ENCODE measurements around the gene LRFN5.

LRFN5 gene

GRCh38 chr14:41606282-41606531 is 469 bp upstream of the LRFN5 start:
- Histone ChIP-seq H3K4me1 (ENCODE audit: control insufficient read depth, insufficient read depth, low read length) (peaks cover 10% of the 10 kb centered on the region; the same call in 1 of the 2 replicates), H3K36me3 (ENCODE audit: control insufficient read depth, insufficient read depth, low read length) (no peaks in the 10 kb centered on the region), H3K9me3 (ENCODE audit: control insufficient read depth, insufficient read depth, low read depth, low read length) (no peaks in the 10 kb centered on the region), H3K27me3 (ENCODE audit: control insufficient read depth, insufficient read depth, low read length) (peaks cover 32% of the 10 kb centered on the region), H3K9ac (ENCODE audit: low read length) (peak overlapping the region; percentile 87), H3K27ac (ENCODE audit: low read depth, low read length) (no peak overlapping the region; the same call in 1 of the 2 replicates), H3K4me3 (ENCODE audit: low read depth, low read length) (peak overlapping the region; percentile 84)

- Histone ChIP-seq H3K27ac (ENCODE audit: low read depth, low read length) (no peak overlapping the region; the same call in 1 of the 2 replicates), H3K4me1 (ENCODE audit: control insufficient read depth, insufficient read depth, low read length) (peaks cover 8% of the 10 kb centered on the region; the same call in 1 of the 2 replicates), H3K9me3 (ENCODE audit: control insufficient read depth, insufficient read depth, low read depth, low read length) (no peaks in the 10 kb centered on the region), H3K36me3 (ENCODE audit: control insufficient read depth, insufficient read depth, low read length) (no peaks in the 10 kb centered on the region), H3K27me3 (ENCODE audit: control insufficient read depth, insufficient read depth, low read length) (peaks cover 32% of the 10 kb centered on the region), H3K9ac (ENCODE audit: low read length) (peak overlapping the region; percentile 87), H3K4me3 (ENCODE audit: low read depth, low read length) (peak overlapping the region; percentile 84)
These were observed 664 bp downstream of the LRFN5 start for GRCh38 chr14:41607304-41607775.

GRCh38 chr14:41607966-41608663 is 1.4 kb downstream of the LRFN5 start:
- Histone ChIP-seq H3K27ac (ENCODE audit: low read depth, low read length) (no peak overlapping the region), H3K9ac (ENCODE audit: low read length) (peak overlapping the region; percentile 87), H3K4me1 (ENCODE audit: control insufficient read depth, insufficient read depth, low read length) (peaks cover 8% of the 10 kb centered on the region; the same call in 1 of the 2 replicates), H3K27me3 (ENCODE audit: control insufficient read depth, insufficient read depth, low read length) (peaks cover 32% of the 10 kb centered on the region), H3K9me3 (ENCODE audit: control insufficient read depth, insufficient read depth, low read depth, low read length) (no peaks in the 10 kb centered on the region), H3K36me3 (ENCODE audit: control insufficient read depth, insufficient read depth, low read length) (no peaks in the 10 kb centered on the region), H3K4me3 (ENCODE audit: low read depth, low read length) (peak overlapping the region; percentile 84)

GRCh38 chr14:41608681-41609390 is 2.2 kb downstream of the LRFN5 start:
- H3K27ac ChIP-seq (ENCODE audit: low read depth, low read length), result no peak overlapping the region
- peaks cover 8% of the 10 kb centered on the region; the same call in 1 of the 2 replicates for H3K4me1 ChIP-seq (ENCODE audit: control insufficient read depth, insufficient read depth, low read length)
- peak overlapping the region; percentile 87 for H3K9ac ChIP-seq (ENCODE audit: low read length)
- peak overlapping the region; percentile 84 for H3K4me3 ChIP-seq (ENCODE audit: low read depth, low read length)
- H3K36me3 ChIP-seq (ENCODE audit: control insufficient read depth, insufficient read depth, low read length), result no peaks in the 10 kb centered on the region
- H3K27me3 ChIP-seq (ENCODE audit: control insufficient read depth, insufficient read depth, low read length), result peaks cover 32% of the 10 kb centered on the region
- no peaks in the 10 kb centered on the region for H3K9me3 ChIP-seq (ENCODE audit: control insufficient read depth, insufficient read depth, low read depth, low read length)

GRCh38 chr14:41609704-41610183 is 3.1 kb downstream of the LRFN5 start:
- peak overlapping the region; percentile 84 for H3K4me3 ChIP-seq (ENCODE audit: low read depth, low read length)
- peaks cover 8% of the 10 kb centered on the region; the same call in 1 of the 2 replicates for H3K4me1 ChIP-seq (ENCODE audit: control insufficient read depth, insufficient read depth, low read length)
- H3K9me3 ChIP-seq (ENCODE audit: control insufficient read depth, insufficient read depth, low read depth, low read length), result no peaks in the 10 kb centered on the region
- no peak overlapping the region for H3K27ac ChIP-seq (ENCODE audit: low read depth, low read length)
- H3K9ac ChIP-seq (ENCODE audit: low read length), result peak overlapping the region; percentile 55
- no peaks in the 10 kb centered on the region for H3K36me3 ChIP-seq (ENCODE audit: control insufficient read depth, insufficient read depth, low read length)
- peaks cover 32% of the 10 kb centered on the region for H3K27me3 ChIP-seq (ENCODE audit: control insufficient read depth, insufficient read depth, low read length)

GRCh38 chr14:41615011-41615595 is 8.4 kb downstream of the LRFN5 start:
- no peaks in the 10 kb centered on the region for H3K36me3 ChIP-seq (ENCODE audit: control insufficient read depth, insufficient read depth, low read length)
- H3K9ac ChIP-seq (ENCODE audit: low read length), result no peak overlapping the region
- H3K4me3 ChIP-seq (ENCODE audit: low read depth, low read length), result no peak overlapping the region
- H3K4me1 ChIP-seq (ENCODE audit: control insufficient read depth, insufficient read depth, low read length), result peaks cover 12% of the 10 kb centered on the region; the same call in 1 of the 2 replicates
- H3K9me3 ChIP-seq (ENCODE audit: control insufficient read depth, insufficient read depth, low read depth, low read length), result no peaks in the 10 kb centered on the region
- H3K27ac ChIP-seq (ENCODE audit: low read depth, low read length), result no peak overlapping the region
- H3K27me3 ChIP-seq (ENCODE audit: control insufficient read depth, insufficient read depth, low read length), result peaks cover 3% of the 10 kb centered on the region; the same call in 1 of the 2 replicates

- Histone ChIP-seq H3K27ac (ENCODE audit: low read depth, low read length) (no peak overlapping the region), H3K9ac (ENCODE audit: low read length) (no peak overlapping the region), H3K9me3 (ENCODE audit: control insufficient read depth, insufficient read depth, low read depth, low read length) (no peaks in the 10 kb centered on the region), H3K4me1 (ENCODE audit: control insufficient read depth, insufficient read depth, low read length) (0 out of 2 replicates have a peak, but pooled peaks cover 8% of the 10 kb centered on the region), H3K4me3 (ENCODE audit: low read depth, low read length) (no peak overlapping the region), H3K36me3 (ENCODE audit: control insufficient read depth, insufficient read depth, low read length) (no peaks in the 10 kb centered on the region), H3K27me3 (ENCODE audit: control insufficient read depth, insufficient read depth, low read length) (no peaks in the 10 kb centered on the region)
These were observed 17.1 kb downstream of the LRFN5 start for GRCh38 chr14:41623736-41624135.

- Histone ChIP-seq H3K4me3 (ENCODE audit: low read depth, low read length) (no peak overlapping the region), H3K4me1 (ENCODE audit: control insufficient read depth, insufficient read depth, low read length) (peaks cover 5% of the 10 kb centered on the region; the same call in 1 of the 2 replicates)
These were observed 23.2 kb downstream of the LRFN5 start for GRCh38 chr14:41629876-41630275.

GRCh38 chr14:41634286-41634685 is 27.6 kb downstream of the LRFN5 start:
- Histone ChIP-seq H3K36me3 (ENCODE audit: control insufficient read depth, insufficient read depth, low read length) (no peaks in the 10 kb centered on the region), H3K9me3 (ENCODE audit: control insufficient read depth, insufficient read depth, low read depth, low read length) (no peaks in the 10 kb centered on the region), H3K27ac (ENCODE audit: low read depth, low read length) (no peak overlapping the region), H3K27me3 (ENCODE audit: control insufficient read depth, insufficient read depth, low read length) (no peaks in the 10 kb centered on the region), H3K4me1 (ENCODE audit: control insufficient read depth, insufficient read depth, low read length) (peaks cover 23% of the 10 kb centered on the region), H3K4me3 (ENCODE audit: low read depth, low read length) (no peak overlapping the region), H3K9ac (ENCODE audit: low read length) (no peak overlapping the region)

More at GRCh38 chr14:41629876-41630275, 23.2 kb downstream of the LRFN5 start:
- Histone ChIP-seq H3K9ac (ENCODE audit: low read length) (no peak overlapping the region), H3K27ac (ENCODE audit: low read depth, low read length) (no peak overlapping the region), H3K27me3 (ENCODE audit: control insufficient read depth, insufficient read depth, low read length) (no peaks in the 10 kb centered on the region), H3K36me3 (ENCODE audit: control insufficient read depth, insufficient read depth, low read length) (no peaks in the 10 kb centered on the region), H3K9me3 (ENCODE audit: control insufficient read depth, insufficient read depth, low read depth, low read length) (no peaks in the 10 kb centered on the region)

- H3K27ac ChIP-seq (ENCODE audit: low read depth, low read length), result no peak overlapping the region
- no peaks in the 10 kb centered on the region for H3K9me3 ChIP-seq (ENCODE audit: control insufficient read depth, insufficient read depth, low read depth, low read length)
- no peaks in the 10 kb centered on the region for H3K27me3 ChIP-seq (ENCODE audit: control insufficient read depth, insufficient read depth, low read length)
- H3K4me3 ChIP-seq (ENCODE audit: low read depth, low read length), result no peak overlapping the region
- no peaks in the 10 kb centered on the region for H3K36me3 ChIP-seq (ENCODE audit: control insufficient read depth, insufficient read depth, low read length)
- H3K9ac ChIP-seq (ENCODE audit: low read length), result no peak overlapping the region
- peaks cover 20% of the 10 kb centered on the region for H3K4me1 ChIP-seq (ENCODE audit: control insufficient read depth, insufficient read depth, low read length)
These were observed 30.1 kb downstream of the LRFN5 start for GRCh38 chr14:41636492-41637392.

Measured in HUES6 (cell line).